GM12872 (cell line): Measurements from ENCODE around the gene PIM3.

Experiments
- TF ChIP-seq, protein P1 (sequence below): IDR thresholded peaks from 3 replicates; pipeline ENCODE4 v1.5.1; 2011; ENCODE audit warnings: low read depth, mild to moderate bottlenecking, low read length, moderate library complexity; ENCODE audit not compliant: insufficient read depth

The PIM3 gene

GRCh38 chr22:49956914-49957825, 3.4 kb upstream of the PIM3 start:
- TF ChIP-seq, protein P1, sequence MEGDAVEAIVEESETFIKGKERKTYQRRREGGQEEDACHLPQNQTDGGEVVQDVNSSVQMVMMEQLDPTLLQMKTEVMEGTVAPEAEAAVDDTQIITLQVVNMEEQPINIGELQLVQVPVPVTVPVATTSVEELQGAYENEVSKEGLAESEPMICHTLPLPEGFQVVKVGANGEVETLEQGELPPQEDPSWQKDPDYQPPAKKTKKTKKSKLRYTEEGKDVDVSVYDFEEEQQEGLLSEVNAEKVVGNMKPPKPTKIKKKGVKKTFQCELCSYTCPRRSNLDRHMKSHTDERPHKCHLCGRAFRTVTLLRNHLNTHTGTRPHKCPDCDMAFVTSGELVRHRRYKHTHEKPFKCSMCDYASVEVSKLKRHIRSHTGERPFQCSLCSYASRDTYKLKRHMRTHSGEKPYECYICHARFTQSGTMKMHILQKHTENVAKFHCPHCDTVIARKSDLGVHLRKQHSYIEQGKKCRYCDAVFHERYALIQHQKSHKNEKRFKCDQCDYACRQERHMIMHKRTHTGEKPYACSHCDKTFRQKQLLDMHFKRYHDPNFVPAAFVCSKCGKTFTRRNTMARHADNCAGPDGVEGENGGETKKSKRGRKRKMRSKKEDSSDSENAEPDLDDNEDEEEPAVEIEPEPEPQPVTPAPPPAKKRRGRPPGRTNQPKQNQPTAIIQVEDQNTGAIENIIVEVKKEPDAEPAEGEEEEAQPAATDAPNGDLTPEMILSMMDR: no peak

- TF ChIP-seq, protein P1: no peak
Observed at GRCh38 chr22:49957826-49958365, 2.7 kb upstream of the PIM3 start.

- TF ChIP-seq, protein P1: no peak
Observed at GRCh38 chr22:49958366-49958921, 2.1 kb upstream of the PIM3 start.

- TF ChIP-seq, protein P1: no peak
Observed at GRCh38 chr22:49958931-49959781, 1.4 kb upstream of the PIM3 start.

GRCh38 chr22:49959782-49960158, 802 bp upstream of the PIM3 start:
- TF ChIP-seq, protein P1: no peak

DNA sequence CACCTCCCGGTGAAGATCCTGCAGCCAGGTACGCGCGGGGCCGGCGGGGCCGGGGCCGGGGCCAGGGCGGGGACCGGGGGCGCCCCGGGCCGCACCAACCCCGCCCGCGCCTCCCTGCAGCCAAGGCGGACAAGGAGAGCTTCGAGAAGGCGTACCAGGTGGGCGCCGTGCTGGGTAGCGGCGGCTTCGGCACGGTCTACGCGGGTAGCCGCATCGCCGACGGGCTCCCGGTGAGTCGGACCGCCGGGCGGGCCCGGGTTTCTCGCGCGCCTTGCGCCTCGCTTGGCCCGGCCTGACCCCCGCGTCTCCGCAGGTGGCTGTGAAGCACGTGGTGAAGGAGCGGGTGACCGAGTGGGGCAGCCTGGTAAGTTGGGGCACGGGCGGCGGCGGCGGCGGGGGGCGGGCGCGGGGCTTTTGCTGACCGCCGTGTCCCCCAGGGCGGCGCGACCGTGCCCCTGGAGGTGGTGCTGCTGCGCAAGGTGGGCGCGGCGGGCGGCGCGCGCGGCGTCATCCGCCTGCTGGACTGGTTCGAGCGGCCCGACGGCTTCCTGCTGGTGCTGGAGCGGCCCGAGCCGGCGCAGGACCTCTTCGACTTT, 531 bp downstream of the PIM3 start:
- TF ChIP-seq, protein P1: no peak
